ENCODE results near the gene NAB1.

- no peak for TF ChIP-seq YY1 (tag by site-specific recombination; IDR thresholded peaks at IDR 0.05)
- no peak for TF ChIP-seq ZBTB21 (tag by site-specific recombination; IDR thresholded peaks at IDR 0.05)
- TF ChIP-seq CTCF (tag by site-specific recombination; IDR thresholded peaks at IDR 0.05) = no peak
- no peak for TF ChIP-seq ZNF350 (tag by site-specific recombination; IDR thresholded peaks at IDR 0.05)
- no peak for TF ChIP-seq GLIS2 (tag by site-specific recombination; IDR thresholded peaks at IDR 0.05)
These were observed 36.0 kb downstream of the NAB1 start for GRCh38 chr2:190684931-190685330.

Data from HEK293 (cell line).